GM20000 (cell line): ENCODE data around the gene SLK.

Experiments used
- DNase-seq: peaks from one replicate; pipeline ENCODE4 v3.0.0; 2012; ENCODE audit warnings: low spot score
- TF ChIP-seq, protein P1 (sequence below): IDR thresholded peaks from 2 replicates; pipeline ENCODE4 v1.5.1; 2012; ENCODE audit warnings: mild to moderate bottlenecking, control low read depth; ENCODE audit errors: extremely low read depth, missing control alignments

The SLK gene

DNA sequence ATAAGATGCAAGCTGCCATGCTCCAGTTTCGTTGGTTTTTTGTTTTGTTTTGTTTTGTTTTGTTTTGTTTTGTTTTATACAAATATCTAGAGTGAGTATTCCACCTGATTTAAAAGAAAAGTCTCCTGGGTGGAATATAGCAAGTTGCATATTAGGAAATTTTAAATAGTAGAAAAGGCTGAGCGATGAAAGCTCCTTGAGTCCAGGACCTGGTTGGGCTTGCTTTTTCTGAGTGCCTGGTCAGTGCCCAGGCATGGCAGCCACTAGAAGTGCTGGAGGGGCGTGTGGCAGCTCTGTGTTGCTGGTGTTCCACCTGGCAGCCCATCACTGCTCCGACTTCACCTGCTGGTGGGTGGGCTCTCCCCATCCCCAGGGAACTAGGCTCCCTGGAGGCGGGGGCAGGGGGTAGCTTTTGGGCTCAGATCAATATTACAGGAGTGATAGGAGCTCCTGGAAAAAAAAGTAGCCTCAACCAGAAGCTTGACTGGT, 110.8 kb downstream of the SLK start:
- TF ChIP-seq, protein P1, sequence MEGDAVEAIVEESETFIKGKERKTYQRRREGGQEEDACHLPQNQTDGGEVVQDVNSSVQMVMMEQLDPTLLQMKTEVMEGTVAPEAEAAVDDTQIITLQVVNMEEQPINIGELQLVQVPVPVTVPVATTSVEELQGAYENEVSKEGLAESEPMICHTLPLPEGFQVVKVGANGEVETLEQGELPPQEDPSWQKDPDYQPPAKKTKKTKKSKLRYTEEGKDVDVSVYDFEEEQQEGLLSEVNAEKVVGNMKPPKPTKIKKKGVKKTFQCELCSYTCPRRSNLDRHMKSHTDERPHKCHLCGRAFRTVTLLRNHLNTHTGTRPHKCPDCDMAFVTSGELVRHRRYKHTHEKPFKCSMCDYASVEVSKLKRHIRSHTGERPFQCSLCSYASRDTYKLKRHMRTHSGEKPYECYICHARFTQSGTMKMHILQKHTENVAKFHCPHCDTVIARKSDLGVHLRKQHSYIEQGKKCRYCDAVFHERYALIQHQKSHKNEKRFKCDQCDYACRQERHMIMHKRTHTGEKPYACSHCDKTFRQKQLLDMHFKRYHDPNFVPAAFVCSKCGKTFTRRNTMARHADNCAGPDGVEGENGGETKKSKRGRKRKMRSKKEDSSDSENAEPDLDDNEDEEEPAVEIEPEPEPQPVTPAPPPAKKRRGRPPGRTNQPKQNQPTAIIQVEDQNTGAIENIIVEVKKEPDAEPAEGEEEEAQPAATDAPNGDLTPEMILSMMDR, result no peak
- no peak for DNase-seq
